GM21737 (cell line): Measurements from ENCODE around the gene RUNX1.

ENCODE experiments used
- ATAC-seq: cut with Tn5 transposase; IDR thresholded peaks from one replicate; pipeline ENCODE4 v1.9.1; 2021; ENCODE audit warnings: mild to moderate bottlenecking, moderate library complexity; ENCODE audit not compliant: unreplicated experiment

RUNX1 gene

GRCh38 chr21:34908419-34909055, 140.6 kb downstream of the RUNX1 start:
- ATAC-seq, result no peak

- no peak for ATAC-seq
These were observed 141.4 kb downstream of the RUNX1 start for GRCh38 chr21:34907461-34908418.

GRCh38 chr21:34906401-34906800, 142.7 kb downstream of the RUNX1 start:
- ATAC-seq, result no peak

DNA sequence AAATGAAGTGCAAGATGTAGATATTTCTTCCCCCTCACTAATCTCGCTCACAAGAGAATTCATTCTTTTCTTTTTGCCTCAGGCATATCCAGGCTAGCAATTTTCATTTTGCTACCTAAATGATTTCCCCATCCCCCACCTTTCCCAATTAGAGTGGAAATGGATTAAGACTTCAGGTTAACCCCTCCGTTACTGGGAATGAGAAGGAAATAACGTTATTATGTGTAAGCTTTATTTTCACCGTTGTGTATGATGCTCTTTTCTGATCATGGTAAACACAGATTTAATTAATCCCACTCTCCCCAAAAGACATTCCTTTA, 143.9 kb downstream of the RUNX1 start:
- no peak for ATAC-seq

GRCh38 chr21:34904526-34905217, 144.4 kb downstream of the RUNX1 start:
- ATAC-seq, result no peak

GRCh38 chr21:34900376-34900775, 148.7 kb downstream of the RUNX1 start:
- ATAC-seq, result no peak

- no peak for ATAC-seq
These were observed 149.3 kb downstream of the RUNX1 start for GRCh38 chr21:34899760-34900159.

DNA sequence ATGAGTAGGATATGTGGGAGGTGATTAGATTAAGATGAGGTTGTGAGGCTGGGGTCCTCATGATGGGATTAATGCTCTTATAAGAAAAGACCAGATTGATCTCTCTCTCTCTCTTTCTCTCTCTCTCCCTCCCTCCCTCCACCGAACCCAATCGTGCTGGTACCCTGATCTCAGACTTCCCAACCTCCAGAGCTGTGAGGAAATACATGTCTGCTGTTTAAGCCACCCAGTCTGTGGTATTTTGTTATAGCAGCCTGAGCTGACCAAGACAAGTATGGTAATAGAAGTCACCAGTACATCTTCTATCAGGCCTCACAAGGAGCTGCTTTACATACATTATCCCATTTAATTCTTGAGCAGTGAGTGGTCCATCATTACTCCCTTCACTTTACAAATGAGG, 149.8 kb downstream of the RUNX1 start:
- ATAC-seq, result no peak

- ATAC-seq, result no peak
These were observed 151.3 kb downstream of the RUNX1 start for GRCh38 chr21:34897828-34898227.

- ATAC-seq, result no peak
These were observed 154.7 kb downstream of the RUNX1 start for GRCh38 chr21:34894401-34894800.

DNA sequence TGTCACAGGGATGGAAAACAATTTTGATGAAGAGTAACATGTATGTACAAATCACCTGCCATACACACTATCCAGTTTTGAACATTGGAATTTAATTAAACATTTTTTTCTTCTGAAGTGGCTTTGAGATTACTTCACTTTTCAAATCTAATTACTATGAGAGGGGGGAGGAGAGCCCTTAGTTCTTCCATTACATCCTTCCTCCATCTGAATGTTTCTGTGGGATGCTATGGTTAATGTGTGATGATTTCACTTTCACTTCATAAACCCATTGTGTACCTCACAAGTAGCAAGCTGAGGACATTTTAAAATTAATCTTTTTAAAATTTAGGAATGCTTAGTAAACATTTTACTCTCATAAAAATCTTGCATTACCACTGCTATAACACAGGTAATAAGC, 156.9 kb downstream of the RUNX1 start:
- ATAC-seq, result no peak

DNA sequence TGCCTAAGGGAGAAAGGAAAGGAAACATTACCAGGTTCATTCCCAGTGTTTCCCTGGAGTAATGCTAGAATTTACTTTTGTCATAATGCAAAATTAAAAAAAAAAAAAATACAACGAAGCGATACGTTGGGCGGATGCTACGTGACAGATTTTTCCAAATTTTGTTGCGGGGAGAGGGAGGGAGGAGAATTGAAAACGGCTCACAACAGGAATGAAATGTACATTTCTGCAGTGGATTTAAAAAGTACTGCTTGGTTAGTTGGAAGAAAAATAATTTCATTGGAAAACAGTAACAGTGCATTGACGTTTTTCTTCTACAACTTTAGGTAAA, 157.5 kb downstream of the RUNX1 start:
- no peak for ATAC-seq

DNA sequence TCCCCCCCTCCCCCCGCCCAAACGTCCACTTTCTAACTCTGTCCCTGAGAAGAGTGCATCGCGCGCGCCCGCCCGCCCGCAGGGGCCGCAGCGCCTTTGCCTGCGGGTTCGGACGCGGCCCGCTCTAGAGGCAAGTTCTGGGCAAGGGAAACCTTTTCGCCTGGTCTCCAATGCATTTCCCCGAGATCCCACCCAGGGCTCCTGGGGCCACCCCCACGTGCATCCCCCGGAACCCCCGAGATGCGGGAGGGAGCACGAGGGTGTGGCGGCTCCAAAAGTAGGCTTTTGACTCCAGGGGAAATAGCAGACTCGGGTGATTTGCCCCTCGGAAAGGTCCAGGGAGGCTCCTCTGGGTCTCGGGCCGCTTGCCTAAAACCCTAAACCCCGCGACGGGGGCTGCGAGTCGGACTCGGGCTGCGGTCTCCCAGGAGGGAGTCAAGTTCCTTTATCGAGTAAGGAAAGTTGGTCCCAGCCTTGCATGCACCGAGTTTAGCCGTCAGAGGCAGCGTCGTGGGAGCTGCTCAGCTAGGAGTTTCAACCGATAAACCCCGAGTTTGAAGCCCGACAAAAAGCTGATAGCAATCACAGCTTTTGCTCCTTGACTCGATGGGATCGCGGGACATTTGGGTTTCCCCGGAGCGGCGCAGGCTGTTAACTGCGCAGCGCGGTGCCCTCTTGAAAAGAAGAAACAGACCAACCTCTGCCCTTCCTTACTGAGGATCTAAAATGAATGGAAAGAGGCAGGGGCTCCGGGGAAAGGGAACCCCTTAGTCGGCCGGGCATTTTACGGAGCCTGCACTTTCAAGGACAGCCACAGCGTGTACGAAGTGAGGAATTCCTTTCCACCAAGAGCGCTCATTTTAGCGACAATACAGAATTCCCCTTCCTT, 158.1 kb downstream of the RUNX1 start:
- no peak for ATAC-seq

GRCh38 chr21:34890470-34890723, 158.7 kb downstream of the RUNX1 start:
- ATAC-seq, result no peak

DNA sequence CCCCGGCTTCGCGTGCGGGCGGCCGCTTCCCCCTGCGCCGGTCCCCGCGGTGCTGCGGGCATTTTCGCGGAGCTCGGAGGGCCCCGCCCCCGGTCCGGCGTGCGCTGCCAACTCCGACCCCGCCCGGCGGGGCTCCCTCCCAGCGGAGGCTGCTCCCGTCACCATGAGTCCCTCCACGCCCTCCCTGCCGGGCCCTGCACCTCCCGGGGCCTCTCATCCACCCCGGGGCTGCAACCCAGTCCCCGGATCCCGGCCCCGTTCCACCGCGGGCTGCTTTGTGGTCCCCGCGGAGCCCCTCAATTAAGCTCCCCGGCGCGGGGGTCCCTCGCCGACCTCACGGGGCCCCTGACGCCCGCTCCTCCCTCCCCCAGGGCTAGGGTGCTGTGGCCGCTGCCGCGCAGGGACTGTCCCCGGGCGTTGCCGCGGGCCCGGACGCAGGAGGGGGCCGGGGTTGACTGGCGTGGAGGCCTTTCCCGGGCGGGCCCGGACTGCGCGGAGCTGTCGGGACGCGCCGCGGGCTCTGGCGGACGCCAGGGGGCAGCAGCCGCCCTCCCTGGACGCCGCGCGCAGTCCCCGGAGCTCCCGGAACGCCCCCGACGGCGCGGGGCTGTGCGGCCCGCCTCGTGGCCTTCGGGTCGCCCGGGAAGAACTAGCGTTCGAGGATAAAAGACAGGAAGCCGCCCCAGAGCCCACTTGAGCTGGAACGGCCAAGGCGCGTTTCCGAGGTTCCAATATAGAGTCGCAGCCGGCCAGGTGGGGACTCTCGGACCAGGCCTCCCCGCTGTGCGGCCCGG, 159.2 kb downstream of the RUNX1 start:
- ATAC-seq, result peak; percentile 46

- no peak for ATAC-seq
These were observed 159.8 kb downstream of the RUNX1 start for GRCh38 chr21:34889320-34889675.

- ATAC-seq, result peak; percentile 58
These were observed 160.4 kb downstream of the RUNX1 start for GRCh38 chr21:34888569-34889319.

DNA sequence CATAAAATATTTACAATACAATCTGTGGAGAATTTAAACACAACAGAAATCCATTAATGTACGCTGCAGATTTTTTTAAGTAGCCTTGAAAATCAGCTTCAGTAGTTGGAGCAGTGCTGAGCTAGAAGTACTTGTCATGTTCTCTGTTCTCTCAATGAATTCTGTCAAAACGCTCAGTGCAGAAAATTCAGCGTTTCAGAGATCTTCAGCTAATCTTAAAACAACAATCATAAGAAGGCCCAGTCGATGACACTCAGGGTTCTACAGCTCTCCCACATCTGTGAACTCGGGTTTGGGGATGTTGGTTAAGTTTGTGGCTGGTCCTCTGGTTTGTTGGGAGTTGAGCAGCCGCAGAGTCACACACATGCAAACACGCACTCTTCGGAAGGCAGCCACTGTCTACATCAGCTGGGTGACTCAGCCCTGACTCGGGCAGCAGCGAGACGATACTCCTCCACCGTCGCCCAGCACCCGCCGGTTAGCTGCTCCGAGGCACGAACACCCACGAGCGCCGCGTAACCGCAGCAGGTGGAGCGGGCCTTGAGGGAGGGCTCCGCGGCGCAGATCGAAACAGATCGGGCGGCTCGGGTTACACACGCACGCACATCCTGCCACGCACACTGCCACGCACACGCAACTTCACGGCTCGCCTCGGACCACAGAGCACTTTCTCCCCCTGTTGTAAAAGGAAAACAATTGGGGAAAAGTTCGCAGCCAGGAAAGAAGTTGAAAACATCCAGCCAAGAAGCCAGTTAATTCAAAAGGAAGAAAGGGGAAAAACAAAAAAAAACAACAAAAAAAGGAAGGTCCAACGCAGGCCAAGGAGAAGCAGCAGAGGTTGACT, 161.2 kb downstream of the RUNX1 start:
- ATAC-seq, result peak; percentile 32

GRCh38 chr21:34887105-34887442, 162.0 kb downstream of the RUNX1 start:
- no peak for ATAC-seq
